ENCODE measurements around the gene CHRNB4. TPM values are rescaled to one million over a fixed set of nuclear protein-coding genes. Genes with fewer than 3 reads are reported as not detected.

CHRNB4 gene
- total and polyA plus RNA-seq, 10 of the 15 experiments (the other 5 are each of a cell fraction or from before 2014, with no cell fraction given) = 0.10 TPM; not detected in 9

- H3K4me1 ChIP-seq (ENCODE audit: control insufficient read depth, insufficient read depth, low read length) = no peaks in the 10 kb centered on the region
- ChIA-PET CTCF (interaction anchor here (7.3 kb wide), 1 partner anchor 76 kb away, joined by 95 read pairs; no protein-coding TSS in a partner anchor), SMC1A (ENCODE audit: uncharacterized antibody, unreplicated experiment) (no interaction called here), POLR2A (no interaction called here), RAD21 (ENCODE audit: unreplicated experiment) (no interaction called here)
- no peak for FAIRE-seq
- no TSS peak for BruUV-seq (replicated peaks)
- no peak overlapping the region for H2AFZ ChIP-seq (ENCODE audit: control insufficient read depth, low read depth, low read length)
- H4K20me1 ChIP-seq (ENCODE audit: control insufficient read depth, insufficient read depth) = no peaks in the 10 kb centered on the region
- intact Hi-C loops (cut with micrococcal nuclease; ENCODE audit: unreplicated experiment) = no loop called here
- DNase-seq (ENCODE audit: low read depth, low spot score) = no peak
- 10% methylated on average over 2 of the region's 2 CpGs for WGBS (ENCODE audit: insufficient coverage, insufficient replicate concordance, low lambda C conversion rate, missing lambda C conversion rate)
- no peak overlapping the region for H3K9ac ChIP-seq (ENCODE audit: control insufficient read depth, insufficient read depth, low read length)
- H3K9me3 ChIP-seq (replicated peaks; ENCODE audit: control insufficient read depth, insufficient read depth, low read length) = peaks cover 3% of the 10 kb centered on the region; the same call in 2 of the 3 replicates
- H3K36me3 ChIP-seq (ENCODE audit: control insufficient read depth in 2 of 2, insufficient read depth in 2 of 2, low read length in 1 of 2) = no peaks in the 10 kb centered on the region
- no peaks in the 10 kb centered on the region for H3K79me2 ChIP-seq (ENCODE audit: control insufficient read depth, insufficient read depth, low read length)
- no peak for ATAC-seq
- no peak overlapping the region for H3K27ac ChIP-seq (ENCODE audit: control insufficient read depth, insufficient read depth)
- H3K4me3 ChIP-seq = no peak overlapping the region
- H3K4me2 ChIP-seq (ENCODE audit: control insufficient read depth, insufficient read depth) = no peak overlapping the region
- in situ Hi-C loops (cut with MboI) = no loop called here
- no peaks in the 10 kb centered on the region; a peak in 2 of 4 replicates for H3K27me3 ChIP-seq (replicated peaks in 1 of 2; ENCODE audit: control insufficient read depth in 2 of 2, insufficient read depth in 2 of 2, low read length in 1 of 2)
- no peak for TF ChIP-seq BACH1 (IDR thresholded peaks at IDR 0.05; ENCODE audit: borderline replicate concordance)
Measured at GRCh38 chr15:78633348-78633747, 7.7 kb downstream of the CHRNB4 start.

GRCh38 chr15:78630886-78631633 is 9.9 kb downstream of the CHRNB4 start:
- CTCF ChIA-PET = no interaction called here
- no peak for TF ChIP-seq SREBF2 (IDR thresholded peaks at IDR 0.05; ENCODE audit: low read length)
- TF ChIP-seq NFYA (IDR thresholded peaks at IDR 0.05; ENCODE audit: borderline replicate concordance, low read depth, low read length) = no peak
- no peak for TF ChIP-seq GATAD2B (conservative IDR thresholded peaks at IDR 0.05; ENCODE audit: low read depth)
- no peak for TF ChIP-seq BHLHE40 (IDR thresholded peaks at IDR 0.05; ENCODE audit: borderline replicate concordance in 1 of 2, low read depth in 2 of 2, low read length in 1 of 2)
- no peak for TF ChIP-seq DPF2 (IDR thresholded peaks at IDR 0.05)
- no peak for TF ChIP-seq LARP7 (IDR thresholded peaks at IDR 0.05)
- no peak for TF ChIP-seq JUNB (IDR thresholded peaks at IDR 0.05)
- no peak for TF ChIP-seq NKRF (conservative IDR thresholded peaks at IDR 0.05)
- TF ChIP-seq USF2 (IDR thresholded peaks at IDR 0.05; ENCODE audit: borderline replicate concordance, low read depth, low read length) = no peak
- TF ChIP-seq E4F1 (IDR thresholded peaks at IDR 0.05; ENCODE audit: borderline replicate concordance, partially characterized antibody) = no peak
- no peak for TF ChIP-seq ZNF274 (IDR thresholded peaks at IDR 0.05; ENCODE audit: insufficient read depth, insufficient read length)

More at GRCh38 chr15:78630886-78631633, 9.9 kb downstream of the CHRNB4 start:
- Histone ChIP-seq H3K27ac (ENCODE audit: control insufficient read depth, insufficient read depth) (no peak overlapping the region), H3K9me3 (replicated peaks; ENCODE audit: control insufficient read depth, insufficient read depth, low read length) (peaks cover 3% of the 10 kb centered on the region; the same call in 2 of the 3 replicates), H3K27me3 (replicated peaks in 1 of 2; ENCODE audit: control insufficient read depth in 2 of 2, insufficient read depth in 2 of 2, low read length in 1 of 2) (no peaks in the 10 kb centered on the region; a peak in 1 of 4 replicates), H4K20me1 (ENCODE audit: control insufficient read depth, insufficient read depth) (no peaks in the 10 kb centered on the region), H2AFZ (ENCODE audit: control insufficient read depth, low read depth, low read length) (no peak overlapping the region), H3K4me1 (ENCODE audit: control insufficient read depth, insufficient read depth, low read length) (no peaks in the 10 kb centered on the region), H3K4me2 (ENCODE audit: control insufficient read depth, insufficient read depth) (no peak overlapping the region), H3K9ac (ENCODE audit: control insufficient read depth, insufficient read depth, low read length) (no peak overlapping the region), H3K36me3 (ENCODE audit: control insufficient read depth in 2 of 2, insufficient read depth in 2 of 2, low read length in 1 of 2) (no peaks in the 10 kb centered on the region), H3K4me3 (no peak overlapping the region), H3K79me2 (ENCODE audit: control insufficient read depth, insufficient read depth, low read length) (no peaks in the 10 kb centered on the region)
- in situ Hi-C loops (cut with MboI) (no loop called here), intact Hi-C loops (cut with micrococcal nuclease; ENCODE audit: unreplicated experiment) (no loop called here)
- ChIA-PET RAD21 (ENCODE audit: unreplicated experiment) (no interaction called here), SMC1A (ENCODE audit: uncharacterized antibody, unreplicated experiment) (no interaction called here), POLR2A (no interaction called here)
- no TSS peak for BruUV-seq (replicated peaks)
- DNase-seq (ENCODE audit: low read depth, low spot score) (no peak), ATAC-seq (no peak), FAIRE-seq (no peak)
- 25% methylated on average over 9 of the region's 9 CpGs for WGBS (ENCODE audit: insufficient coverage, insufficient replicate concordance, low lambda C conversion rate, missing lambda C conversion rate)
